Right atrium auricular region (tissue), 2 donors: ENCODE results near the gene ENTPD6. TPM values are rescaled to one million over a fixed set of nuclear protein-coding genes. Genes with fewer than 3 reads are reported as not detected.

Source experiments
- DNase-seq: peaks from one replicate; pipeline ENCODE4 v3.0.0-alpha.2; 2019; ENCODE audit warnings: low spot score
- H3K27ac ChIP-seq, 2 donors: fragments of 200-600 bp; sonication (generic); 1 replicate in 1 of 2; 2 replicates in 1 of 2; pipeline ENCODE4 v1.5.1; 2016 to 2019
- H3K27me3 ChIP-seq, 2 donors: fragments of 200-600 bp; sonication (generic); one replicate each; pipeline versions ENCODE4 v1.5.1 to v1.6.0; 2017 to 2019
- H3K36me3 ChIP-seq: fragments of 200-600 bp; sonication (generic); one replicate; pipeline ENCODE4 v1.5.1; 2016
- H3K4me1 ChIP-seq, 2 donors: fragments of 200-600 bp; sonication (generic); one replicate each; pipeline versions ENCODE4 v1.5.1 to v1.6.0; 2017 to 2019
- H3K4me3 ChIP-seq, 2 donors: fragments of 200-600 bp; sonication (generic); 1 replicate in 1 of 2; 2 replicates in 1 of 2; pipeline ENCODE4 v1.5.1; 2017 to 2019; ENCODE audit warnings: mild to moderate bottlenecking in 1 of 2, moderate library complexity in 1 of 2
- H3K9me3 ChIP-seq, 2 donors: fragments of 200-600 bp; sonication (generic); one replicate each; pipeline ENCODE4 v1.5.1; 2019
- CTCF ChIP-seq, 2 donors: fragments of 200-600 bp; sonication (generic); IDR thresholded peaks; one replicate each; pipeline ENCODE4 v1.5.1; 2019; ENCODE audit warnings: antibody characterized with exemption in 2 of 2
- total RNA-seq, 2 donors: library from RNA; depleted of rRNA; stranded (reverse); fragments of >200 nt; gene quantifications; one replicate each; pipeline ENCODE4 v1.1.0, GENCODE V29; 2016

The ENTPD6 gene
- total RNA-seq, 2 donors from 2014 or later: 75.9 to 116 TPM

DNA sequence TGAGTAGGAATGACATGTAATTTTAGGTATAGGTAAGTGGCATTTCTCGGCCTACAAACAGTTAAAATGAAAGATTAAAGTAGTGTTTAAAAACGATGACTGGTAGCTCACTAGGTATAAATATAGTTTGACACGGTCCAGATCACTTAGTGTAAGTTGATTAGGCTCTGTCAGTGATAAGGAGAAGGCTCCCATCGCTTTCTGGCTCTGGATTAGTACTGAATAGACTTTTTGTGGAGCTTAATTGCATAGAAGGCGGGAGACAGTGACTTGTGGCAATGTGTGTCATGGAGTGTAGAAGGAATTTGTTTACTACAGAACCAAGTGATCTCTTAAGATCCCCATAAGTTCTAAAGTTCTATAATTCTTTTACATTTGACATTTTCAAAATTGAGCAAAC, 59.1 kb downstream of the ENTPD6 start:
- H3K9me3 ChIP-seq: no peaks in the 10 kb centered on the region
- H3K27ac ChIP-seq: peak overlapping the region; percentile 96 to 97
- no peak overlapping the region for H3K4me3 ChIP-seq
- TF ChIP-seq CTCF (IDR thresholded peaks at IDR 0.05): no peak
- no peak for DNase-seq
- H3K27me3 ChIP-seq: no peaks in the 10 kb centered on the region
- H3K36me3 ChIP-seq: peaks cover 15% of the 10 kb centered on the region
- H3K4me1 ChIP-seq: peaks cover 0 to 94% of the 10 kb centered on the region in 2 donors

DNA sequence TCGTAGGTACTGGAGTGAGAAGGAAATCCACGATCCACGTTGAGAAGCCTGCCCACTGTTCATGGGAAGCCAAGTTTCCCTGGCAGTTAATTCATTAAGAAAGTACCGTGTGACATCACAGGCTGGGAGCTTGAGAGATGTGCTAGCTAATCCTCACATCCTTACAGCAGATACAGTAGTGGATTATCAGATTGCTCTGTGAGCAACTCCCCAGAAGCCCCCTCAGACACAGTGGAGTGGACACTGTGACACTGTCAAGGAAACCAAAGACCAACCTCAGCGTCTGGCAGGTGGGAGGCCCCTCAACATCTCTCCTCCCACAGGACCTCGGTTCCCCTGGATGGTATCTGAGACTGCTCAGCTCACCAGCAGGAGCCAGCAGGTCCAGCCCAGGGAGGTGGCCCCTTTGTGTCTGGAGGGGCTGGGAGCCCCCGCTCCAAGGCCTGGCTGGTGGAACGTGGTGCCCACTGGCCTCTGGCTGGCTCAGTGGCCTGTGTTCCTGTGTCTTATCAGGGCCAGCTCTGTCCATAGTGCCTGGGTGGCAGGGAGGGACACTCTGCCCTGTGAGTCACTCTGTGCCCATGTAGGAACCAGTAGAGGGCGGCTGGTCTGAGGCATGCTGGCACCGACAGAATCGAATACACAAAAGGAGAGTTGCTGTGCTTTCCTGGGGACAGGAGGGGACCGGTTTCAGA, 59.6 kb downstream of the ENTPD6 start:
- Histone ChIP-seq H3K27ac (peak overlapping the region; percentile 96 to 97), H3K4me3 (no peak overlapping the region), H3K9me3 (no peaks in the 10 kb centered on the region), H3K27me3 (no peaks in the 10 kb centered on the region), H3K4me1 (peaks cover 0 to 88% of the 10 kb centered on the region in 2 donors), H3K36me3 (peaks cover 21% of the 10 kb centered on the region)
- DNase-seq: peak; percentile 76
- TF ChIP-seq CTCF (IDR thresholded peaks at IDR 0.05): no peak

DNA sequence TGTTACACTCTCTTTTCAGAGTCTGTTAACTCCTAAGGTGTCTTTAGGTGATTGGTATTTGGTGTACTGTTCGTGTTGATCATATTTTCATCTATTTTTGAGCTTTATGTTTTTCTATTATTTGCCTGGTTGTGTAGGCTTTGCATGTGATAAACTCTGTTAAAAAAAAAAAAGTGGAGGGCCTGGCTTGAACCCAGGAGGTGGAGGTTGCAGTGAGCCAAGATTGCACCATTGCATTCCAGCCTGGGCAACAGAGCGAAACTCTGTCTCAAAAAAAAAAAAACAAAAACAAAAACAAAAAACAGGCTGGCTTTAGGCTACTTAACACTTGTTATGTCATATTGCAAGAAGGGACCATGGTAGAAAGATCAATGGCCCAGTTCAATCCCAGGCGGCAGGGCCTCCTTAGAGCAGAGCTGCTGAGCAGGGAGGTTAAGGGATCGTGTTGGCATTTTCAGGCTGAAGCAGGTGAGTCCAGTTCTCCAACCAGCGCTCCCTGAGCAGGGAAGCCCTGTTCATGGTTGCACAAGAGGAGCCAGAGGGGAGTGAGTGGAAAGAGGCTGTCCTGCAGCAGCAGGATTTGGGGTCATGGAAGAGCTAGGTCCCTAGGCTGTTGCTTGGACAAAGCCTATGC, 60.8 kb downstream of the ENTPD6 start:
- H3K27ac ChIP-seq: peak overlapping the region; percentile 96 to 97
- no peaks in the 10 kb centered on the region for H3K9me3 ChIP-seq
- no peak for TF ChIP-seq CTCF (IDR thresholded peaks at IDR 0.05)
- peak; percentile 57 for DNase-seq
- H3K4me3 ChIP-seq: no peak overlapping the region
- H3K36me3 ChIP-seq: peaks cover 32% of the 10 kb centered on the region
- no peaks in the 10 kb centered on the region for H3K27me3 ChIP-seq
- H3K4me1 ChIP-seq: peaks cover 0 to 76% of the 10 kb centered on the region in 2 donors

GRCh38 chr20:25257130-25257529, 61.6 kb downstream of the ENTPD6 start:
- Histone ChIP-seq H3K9me3 (no peaks in the 10 kb centered on the region), H3K36me3 (peaks cover 40% of the 10 kb centered on the region), H3K27ac (peak overlapping the region; percentile 96 to 97), H3K4me1 (peaks cover 0 to 69% of the 10 kb centered on the region in 2 donors), H3K27me3 (no peaks in the 10 kb centered on the region), H3K4me3 (no peak overlapping the region)
- peak; percentile 28 for DNase-seq
- no peak for TF ChIP-seq CTCF (IDR thresholded peaks at IDR 0.05)

DNA sequence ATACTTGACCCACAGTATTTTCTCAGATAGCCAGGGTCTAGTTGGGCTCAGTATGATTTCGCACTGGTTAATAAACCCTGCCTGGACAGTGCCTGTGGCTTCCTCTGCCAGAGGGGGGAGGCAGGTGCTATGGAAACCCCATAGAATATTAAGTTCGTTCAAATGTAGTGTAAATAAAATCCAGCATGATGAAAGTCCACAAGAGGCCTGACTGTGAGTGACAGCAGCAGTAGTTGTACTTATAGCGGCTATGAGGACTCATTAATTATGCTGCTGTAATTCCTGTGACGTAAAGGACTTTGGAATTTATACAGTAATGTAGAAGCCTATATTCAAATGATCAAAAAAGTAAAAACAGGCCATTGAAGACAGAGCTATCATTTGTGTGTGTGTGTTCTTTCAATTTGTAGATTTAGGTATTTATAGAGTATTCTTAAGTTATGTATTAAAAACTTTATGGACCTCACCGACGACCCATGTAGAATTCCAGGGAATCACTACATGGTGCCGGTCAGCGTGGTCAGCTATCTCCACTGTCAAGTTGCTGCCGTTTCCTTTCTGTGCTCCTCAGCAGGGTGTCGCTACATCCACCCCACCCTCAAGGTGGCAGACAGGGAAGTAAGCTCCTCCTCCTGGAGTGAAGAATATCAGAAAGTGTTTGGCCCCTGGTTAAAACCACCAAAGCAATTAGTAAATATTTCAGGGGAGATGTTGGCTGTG, 62.4 kb downstream of the ENTPD6 start:
- TF ChIP-seq CTCF (IDR thresholded peaks at IDR 0.05): no peak
- Histone ChIP-seq H3K4me1 (peaks cover 0 to 61% of the 10 kb centered on the region in 2 donors), H3K27ac (peak overlapping the region; percentile 47 to 97), H3K36me3 (peaks cover 34% of the 10 kb centered on the region), H3K9me3 (no peaks in the 10 kb centered on the region), H3K4me3 (no peak overlapping the region), H3K27me3 (no peaks in the 10 kb centered on the region)
- peak; percentile 38 for DNase-seq
